GM13977 (cell line): ENCODE measurements around the gene DRD4.

Source experiments
- DNase-seq: peaks from one replicate; pipeline ENCODE4 v3.0.0; 2012; ENCODE audit warnings: low spot score
- CTCF ChIP-seq: IDR thresholded peaks from 2 replicates; pipeline ENCODE4 v1.5.1; 2012; ENCODE audit warnings: mild to moderate bottlenecking, control low read depth; ENCODE audit not compliant: insufficient read depth; ENCODE audit errors: extremely low read depth, missing control alignments
- in situ Hi-C: fragments of 300-500 bp; cut with MboI; formaldehyde crosslinking; loops from one replicate; pipeline ENCODE4 v1.12.0; 2022; ENCODE audit warnings: low sequenced_read_pairs, low pct_unique_long_range_greater_than_20kb, mixed read lengths, inconsistent platforms; ENCODE audit not compliant: unreplicated experiment

Gene DRD4

GRCh38 chr11:614021-614622, 22.9 kb upstream of the DRD4 start:
- TF ChIP-seq CTCF: no peak
- in situ Hi-C loops: no loop called here
- no peak for DNase-seq

GRCh38 chr11:614623-615503, 22.2 kb upstream of the DRD4 start:
- no peak for TF ChIP-seq CTCF
- DNase-seq: no peak
- in situ Hi-C loops: no loop called here

GRCh38 chr11:615504-616319, 21.4 kb upstream of the DRD4 start, which contains the start of gene IRF7:
TSS of gene IRF7 (minus strand) at chr11:615950. CDS start at chr11:615364, 586 bp downstream.
- DNase-seq: peak; percentile 98
- in situ Hi-C loops: no loop called here
- TF ChIP-seq CTCF: no peak

- no peak for DNase-seq
- no peak for TF ChIP-seq CTCF
- in situ Hi-C loops: no loop called here
Observed at GRCh38 chr11:616320-617198, 20.5 kb upstream of the DRD4 start.

- TF ChIP-seq CTCF: no peak
- in situ Hi-C loops: no loop called here
- DNase-seq: no peak
Observed at GRCh38 chr11:617199-617911, 19.7 kb upstream of the DRD4 start.
